Osteocyte (in vitro differentiated cells): ENCODE data around the gene DNAH11. TPM values are rescaled to one million over a fixed set of nuclear protein-coding genes. Genes with fewer than 3 reads are reported as not detected.

Source experiments
- DNase-seq: peaks from one replicate; pipeline ENCODE4 v3.0.0; 2021; ENCODE audit warnings: mixed read lengths; ENCODE audit not compliant: unreplicated experiment; ENCODE audit errors: extremely low spot score
- H3K27ac Mint-ChIP-seq: one replicate; pipeline ENCODE4 v1.8.0; 2021; ENCODE audit warnings: mild to moderate bottlenecking, mixed read lengths; ENCODE audit not compliant: unreplicated experiment
- H3K27me3 Mint-ChIP-seq: one replicate; pipeline ENCODE4 v1.8.0; 2021; ENCODE audit warnings: mixed read lengths; ENCODE audit not compliant: unreplicated experiment
- H3K36me3 Mint-ChIP-seq: one replicate; pipeline ENCODE4 v1.8.0; 2021; ENCODE audit warnings: mixed read lengths; ENCODE audit not compliant: unreplicated experiment
- H3K4me1 Mint-ChIP-seq: one replicate; pipeline ENCODE4 v1.8.0; 2021; ENCODE audit warnings: mixed read lengths; ENCODE audit not compliant: unreplicated experiment
- H3K4me3 Mint-ChIP-seq: one replicate; pipeline ENCODE4 v1.8.0; 2021; ENCODE audit warnings: mild to moderate bottlenecking, moderate library complexity, mixed read lengths; ENCODE audit not compliant: unreplicated experiment
- H3K9me3 Mint-ChIP-seq: one replicate; pipeline ENCODE4 v1.8.0; 2021; ENCODE audit warnings: mixed read lengths; ENCODE audit not compliant: unreplicated experiment
- total RNA-seq: library from RNA; stranded (reverse); gene quantifications from 2 replicates; pipeline ENCODE4 v1.2.1, GENCODE V29; 2021
- TF ChIP-seq, protein P1 (sequence below): fragments of 200-600 bp; sonication (generic); IDR thresholded peaks from 2 replicates; pipeline ENCODE4 v1.5.0; 2021; ENCODE audit warnings: antibody characterized with exemption, mild to moderate bottlenecking, moderate library complexity

DNAH11 gene
- total RNA-seq, 1 donor from 2014 or later, result not detected

DNA sequence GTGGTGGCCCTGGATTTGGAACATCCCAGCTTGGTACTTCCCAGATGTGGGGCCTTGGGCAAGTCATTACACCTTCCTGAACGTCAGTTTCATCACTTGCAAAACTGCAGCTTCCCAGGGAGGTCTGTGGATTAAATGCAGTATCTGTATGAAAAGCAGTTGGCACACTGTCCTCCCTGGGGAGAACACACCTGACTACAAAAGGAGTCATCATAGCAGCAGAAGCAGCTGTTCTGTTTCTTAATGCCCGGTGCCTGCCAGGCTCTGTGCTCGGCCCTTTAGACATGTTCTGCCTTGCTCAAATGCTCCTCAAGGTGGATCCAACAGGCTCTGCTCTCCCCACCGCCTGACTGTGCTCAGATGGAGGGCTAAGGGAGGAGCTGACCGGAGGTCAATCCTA lies 371.8 kb downstream of the DNAH11 start:
- Mint-ChIP-seq H3K4me1 (no peaks in the 10 kb centered on the region), H3K36me3 (peaks cover 10% of the 10 kb centered on the region), H3K4me3 (no peak overlapping the region), H3K27me3 (no peaks in the 10 kb centered on the region), H3K27ac (no peak overlapping the region), H3K9me3 (no peaks in the 10 kb centered on the region)
- DNase-seq, result no peak
- TF ChIP-seq, protein P1, sequence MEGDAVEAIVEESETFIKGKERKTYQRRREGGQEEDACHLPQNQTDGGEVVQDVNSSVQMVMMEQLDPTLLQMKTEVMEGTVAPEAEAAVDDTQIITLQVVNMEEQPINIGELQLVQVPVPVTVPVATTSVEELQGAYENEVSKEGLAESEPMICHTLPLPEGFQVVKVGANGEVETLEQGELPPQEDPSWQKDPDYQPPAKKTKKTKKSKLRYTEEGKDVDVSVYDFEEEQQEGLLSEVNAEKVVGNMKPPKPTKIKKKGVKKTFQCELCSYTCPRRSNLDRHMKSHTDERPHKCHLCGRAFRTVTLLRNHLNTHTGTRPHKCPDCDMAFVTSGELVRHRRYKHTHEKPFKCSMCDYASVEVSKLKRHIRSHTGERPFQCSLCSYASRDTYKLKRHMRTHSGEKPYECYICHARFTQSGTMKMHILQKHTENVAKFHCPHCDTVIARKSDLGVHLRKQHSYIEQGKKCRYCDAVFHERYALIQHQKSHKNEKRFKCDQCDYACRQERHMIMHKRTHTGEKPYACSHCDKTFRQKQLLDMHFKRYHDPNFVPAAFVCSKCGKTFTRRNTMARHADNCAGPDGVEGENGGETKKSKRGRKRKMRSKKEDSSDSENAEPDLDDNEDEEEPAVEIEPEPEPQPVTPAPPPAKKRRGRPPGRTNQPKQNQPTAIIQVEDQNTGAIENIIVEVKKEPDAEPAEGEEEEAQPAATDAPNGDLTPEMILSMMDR, result no peak

DNA sequence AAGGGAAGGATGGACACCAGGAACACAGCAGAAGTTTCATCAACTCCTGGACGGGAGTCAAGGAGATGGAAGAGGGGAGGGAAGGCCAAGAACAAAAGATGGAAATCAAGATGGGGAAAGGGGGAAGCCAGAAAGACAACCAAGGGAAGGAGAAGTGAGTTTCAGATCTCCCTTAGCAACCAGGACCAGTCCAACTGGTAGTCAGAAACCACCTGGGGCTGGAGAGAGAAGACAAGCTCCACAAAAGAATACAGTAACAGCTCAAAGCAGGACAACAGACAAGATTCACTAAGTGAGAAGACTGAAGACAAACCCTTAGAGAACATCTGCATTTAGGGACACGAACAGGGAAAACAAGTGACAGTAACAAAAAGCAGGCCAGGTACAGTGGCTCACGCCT lies 372.3 kb downstream of the DNAH11 start:
- Mint-ChIP-seq H3K27ac (no peak overlapping the region), H3K4me3 (no peak overlapping the region), H3K27me3 (no peaks in the 10 kb centered on the region), H3K36me3 (peaks cover 10% of the 10 kb centered on the region), H3K9me3 (no peaks in the 10 kb centered on the region), H3K4me1 (no peaks in the 10 kb centered on the region)
- no peak for DNase-seq
- TF ChIP-seq, protein P1, result no peak

DNA sequence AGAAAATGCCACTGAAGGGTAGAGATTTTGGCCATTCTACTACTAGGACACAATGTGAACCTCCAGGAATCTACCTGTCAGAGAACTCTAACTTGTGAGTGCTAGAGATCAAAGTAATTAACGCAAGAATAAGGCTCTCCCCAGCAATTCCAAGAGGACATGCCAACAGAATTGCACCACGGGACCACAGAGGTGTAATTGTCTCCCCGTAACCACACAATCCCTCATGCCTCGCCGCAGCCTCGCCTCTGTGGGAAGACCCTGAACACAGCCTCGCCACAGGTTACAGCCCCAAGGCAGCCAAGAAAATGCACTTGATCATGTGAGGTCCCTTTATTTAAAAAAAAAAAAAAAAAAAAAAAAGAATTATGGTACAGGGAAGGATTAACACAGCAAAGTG lies 373.3 kb downstream of the DNAH11 start:
- Mint-ChIP-seq H3K27me3 (no peaks in the 10 kb centered on the region), H3K9me3 (no peaks in the 10 kb centered on the region), H3K4me1 (no peaks in the 10 kb centered on the region), H3K27ac (no peak overlapping the region), H3K36me3 (peaks cover 10% of the 10 kb centered on the region), H3K4me3 (no peak overlapping the region)
- DNase-seq, result no peak
- TF ChIP-seq, protein P1, result no peak

DNA sequence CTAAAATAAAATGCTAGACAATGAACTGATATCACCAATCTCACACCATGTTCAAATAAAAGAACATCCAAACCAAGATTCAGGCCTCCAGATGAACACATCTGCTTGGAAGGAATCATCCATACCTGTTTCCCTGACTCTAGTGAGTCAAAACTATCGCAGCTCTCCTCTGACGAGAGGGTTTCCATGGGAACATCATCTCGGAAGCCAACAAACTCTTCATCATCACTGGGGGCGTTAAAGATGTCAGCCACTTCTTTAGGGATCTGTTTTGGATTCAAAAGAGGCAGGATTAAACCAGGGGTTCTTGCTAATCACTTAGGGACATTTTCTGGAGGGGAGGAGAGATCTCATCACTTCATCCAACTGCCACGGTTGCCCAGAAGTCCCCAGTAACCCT lies 373.8 kb downstream of the DNAH11 start:
- H3K4me1 Mint-ChIP-seq, result no peaks in the 10 kb centered on the region

DNA sequence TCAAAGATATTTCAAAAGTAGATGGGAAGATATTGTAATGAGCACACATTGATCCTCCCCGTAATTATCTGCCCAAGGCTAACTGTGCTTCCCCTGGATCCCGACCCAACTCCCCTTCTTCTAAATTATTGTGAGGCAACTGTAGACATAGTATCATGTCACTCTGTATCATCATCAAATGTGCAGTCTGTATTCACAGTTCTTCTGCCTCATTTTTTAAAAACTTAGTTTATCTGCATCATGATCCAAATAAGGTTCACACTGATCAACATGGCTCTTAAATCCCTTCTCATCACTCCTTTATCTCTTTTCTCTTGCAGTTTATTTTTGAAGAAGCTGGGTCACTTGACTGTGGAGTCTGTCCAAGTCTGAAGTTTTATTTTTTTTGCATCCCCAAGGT lies 375.4 kb downstream of the DNAH11 start:
- Mint-ChIP-seq H3K27ac (no peak overlapping the region), H3K4me1 (peaks cover 2% of the 10 kb centered on the region), H3K27me3 (no peaks in the 10 kb centered on the region), H3K36me3 (peaks cover 8% of the 10 kb centered on the region), H3K4me3 (no peak overlapping the region), H3K9me3 (no peaks in the 10 kb centered on the region)
- TF ChIP-seq, protein P1, result no peak
- DNase-seq, result no peak

More for the DNA sequence above, 373.8 kb downstream of the DNAH11 start:
- H3K9me3 Mint-ChIP-seq, result no peaks in the 10 kb centered on the region
- H3K27ac Mint-ChIP-seq, result no peak overlapping the region
- TF ChIP-seq, protein P1, result no peak
- peaks cover 10% of the 10 kb centered on the region for H3K36me3 Mint-ChIP-seq
- DNase-seq, result no peak
- no peaks in the 10 kb centered on the region for H3K27me3 Mint-ChIP-seq
- no peak overlapping the region for H3K4me3 Mint-ChIP-seq
